ENCODE measurements around the gene RBM26.

GRCh38 chr13:79432992-79433391 is 26.9 kb upstream of the RBM26 start:
- TF ChIP-seq, protein P1, sequence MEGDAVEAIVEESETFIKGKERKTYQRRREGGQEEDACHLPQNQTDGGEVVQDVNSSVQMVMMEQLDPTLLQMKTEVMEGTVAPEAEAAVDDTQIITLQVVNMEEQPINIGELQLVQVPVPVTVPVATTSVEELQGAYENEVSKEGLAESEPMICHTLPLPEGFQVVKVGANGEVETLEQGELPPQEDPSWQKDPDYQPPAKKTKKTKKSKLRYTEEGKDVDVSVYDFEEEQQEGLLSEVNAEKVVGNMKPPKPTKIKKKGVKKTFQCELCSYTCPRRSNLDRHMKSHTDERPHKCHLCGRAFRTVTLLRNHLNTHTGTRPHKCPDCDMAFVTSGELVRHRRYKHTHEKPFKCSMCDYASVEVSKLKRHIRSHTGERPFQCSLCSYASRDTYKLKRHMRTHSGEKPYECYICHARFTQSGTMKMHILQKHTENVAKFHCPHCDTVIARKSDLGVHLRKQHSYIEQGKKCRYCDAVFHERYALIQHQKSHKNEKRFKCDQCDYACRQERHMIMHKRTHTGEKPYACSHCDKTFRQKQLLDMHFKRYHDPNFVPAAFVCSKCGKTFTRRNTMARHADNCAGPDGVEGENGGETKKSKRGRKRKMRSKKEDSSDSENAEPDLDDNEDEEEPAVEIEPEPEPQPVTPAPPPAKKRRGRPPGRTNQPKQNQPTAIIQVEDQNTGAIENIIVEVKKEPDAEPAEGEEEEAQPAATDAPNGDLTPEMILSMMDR (IDR thresholded peaks at IDR 0.05) = no peak
- TF ChIP-seq POLR2A (IDR thresholded peaks at IDR 0.05) = no peak

Data from thyroid gland (tissue), 4 donors.